ENCODE results near the gene SPACDR.

SPACDR gene

GRCh38 chr7:100434297-100435144, 29.5 kb downstream of the SPACDR start:
- DNase-seq (ENCODE audit: low read depth): no peak

- DNase-seq (ENCODE audit: low read depth): no peak
These were observed 30.3 kb downstream of the SPACDR start for GRCh38 chr7:100433592-100434296.

- no peak for DNase-seq (ENCODE audit: low read depth)
These were observed 30.8 kb downstream of the SPACDR start for GRCh38 chr7:100433276-100433591.

- DNase-seq (ENCODE audit: low read depth): no peak
These were observed 31.3 kb downstream of the SPACDR start for GRCh38 chr7:100432621-100433275.

- no peak for DNase-seq (ENCODE audit: low read depth)
These were observed 32.0 kb downstream of the SPACDR start for GRCh38 chr7:100432053-100432452.

GRCh38 chr7:100431286-100431735, 32.7 kb downstream of the SPACDR start:
- no peak for DNase-seq (ENCODE audit: low read depth)

- no peak for DNase-seq (ENCODE audit: low read depth)
These were observed 33.4 kb downstream of the SPACDR start for GRCh38 chr7:100430493-100431285.

GRCh38 chr7:100429637-100430492, 34.2 kb downstream of the SPACDR start, which contains the start of gene MEPCE:
MEPCE (plus strand) TSS chr7:100429831; CDS start chr7:100430019, 188 bp downstream.
- DNase-seq (ENCODE audit: low read depth): peak; percentile 96

GRCh38 chr7:100428967-100429636, 35.0 kb downstream of the SPACDR start:
- peak; percentile 100 for DNase-seq (ENCODE audit: low read depth)

- peak; percentile 94 for DNase-seq (ENCODE audit: low read depth)
These were observed 35.7 kb downstream of the SPACDR start, which contains the start of gene ZCWPW1 for GRCh38 chr7:100428199-100428966. ZCWPW1 (minus strand) TSS chr7:100428703; CDS start chr7:100420649, 8,054 bp downstream.

- no peak for DNase-seq (ENCODE audit: low read depth)
These were observed 36.3 kb downstream of the SPACDR start for GRCh38 chr7:100427762-100428198.

GRCh38 chr7:100426516-100426915, 37.5 kb downstream of the SPACDR start:
- DNase-seq (ENCODE audit: low read depth): no peak

- DNase-seq (ENCODE audit: low read depth): no peak
These were observed 38.7 kb downstream of the SPACDR start for GRCh38 chr7:100425347-100425746.

GRCh38 chr7:100423315-100423714, 40.7 kb downstream of the SPACDR start:
- DNase-seq (ENCODE audit: low read depth): no peak

- DNase-seq (ENCODE audit: low read depth): no peak
These were observed 44.3 kb downstream of the SPACDR start for GRCh38 chr7:100419660-100420226.

- no peak for DNase-seq (ENCODE audit: low read depth)
These were observed 45.0 kb downstream of the SPACDR start for GRCh38 chr7:100418930-100419659.

- DNase-seq (ENCODE audit: low read depth): no peak
These were observed 48.6 kb downstream of the SPACDR start for GRCh38 chr7:100415448-100415847.

- DNase-seq (ENCODE audit: low read depth): no peak
These were observed 50.2 kb downstream of the SPACDR start for GRCh38 chr7:100413889-100414288.

Measured in stimulated activated CD8-positive, alpha-beta memory T cell treated with anti-CD3 and anti-CD28 coated beads, Interleukin-12 subunit alpha, Interleukin-12 subunit beta, amount 100 ng/mL, for 4 hours (primary cell).